HG03378 (cell line): ENCODE results near the gene AEBP1.
"Not testable (repeated sequence)": the region's sequence is repeated elsewhere in the genome, so short reads cannot be mapped to it uniquely, and the experiment has no call there.

Source experiments
- ATAC-seq: cut with Tn5 transposase; IDR thresholded peaks from one replicate; pipeline ENCODE4 v1.9.1; 2021; ENCODE audit warnings: mild to moderate bottlenecking, moderate library complexity; ENCODE audit not compliant: unreplicated experiment

Gene AEBP1

DNA sequence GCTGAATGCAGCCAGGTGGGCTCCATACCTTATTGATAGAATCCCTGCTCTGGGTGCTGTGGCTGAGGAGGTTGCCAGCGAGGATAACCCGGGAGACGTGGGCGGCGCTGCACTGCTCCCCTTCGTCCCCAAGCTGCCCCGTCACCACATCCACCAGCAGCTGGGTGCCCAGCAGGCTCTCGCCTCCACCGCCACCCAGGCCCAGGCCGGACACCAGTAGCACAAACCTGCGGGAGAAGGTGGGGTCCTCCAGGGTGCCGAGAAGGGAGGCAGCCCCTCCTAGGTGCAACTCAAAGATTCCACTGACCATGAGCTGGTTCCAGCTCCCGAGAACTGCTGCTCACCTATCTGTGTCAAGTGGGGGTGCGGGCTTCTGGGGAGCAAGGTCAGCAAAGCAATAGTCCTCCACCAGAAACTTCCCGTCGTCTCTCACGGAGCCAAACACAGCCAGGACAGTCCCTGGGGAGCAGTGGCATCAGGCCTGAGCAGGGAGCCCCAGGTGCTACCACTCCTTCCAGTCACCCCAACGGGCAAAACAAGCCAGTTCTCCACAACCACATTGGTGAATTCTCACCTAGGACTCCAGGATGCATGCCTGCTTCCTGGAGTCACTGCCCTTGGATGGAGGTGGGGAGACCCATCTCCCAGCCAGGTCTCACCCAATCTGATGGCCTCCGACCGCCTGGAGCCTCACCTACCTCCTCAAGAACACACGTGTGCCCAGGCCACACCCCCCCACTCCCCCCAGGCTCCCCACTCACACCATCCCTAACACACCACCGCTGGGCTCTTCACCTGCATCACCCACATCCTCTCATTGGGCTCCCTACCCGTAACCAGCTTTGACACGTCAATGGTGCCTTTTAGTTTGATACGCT is 12.9 kb downstream of the AEBP1 start:
- ATAC-seq: no peak

DNA sequence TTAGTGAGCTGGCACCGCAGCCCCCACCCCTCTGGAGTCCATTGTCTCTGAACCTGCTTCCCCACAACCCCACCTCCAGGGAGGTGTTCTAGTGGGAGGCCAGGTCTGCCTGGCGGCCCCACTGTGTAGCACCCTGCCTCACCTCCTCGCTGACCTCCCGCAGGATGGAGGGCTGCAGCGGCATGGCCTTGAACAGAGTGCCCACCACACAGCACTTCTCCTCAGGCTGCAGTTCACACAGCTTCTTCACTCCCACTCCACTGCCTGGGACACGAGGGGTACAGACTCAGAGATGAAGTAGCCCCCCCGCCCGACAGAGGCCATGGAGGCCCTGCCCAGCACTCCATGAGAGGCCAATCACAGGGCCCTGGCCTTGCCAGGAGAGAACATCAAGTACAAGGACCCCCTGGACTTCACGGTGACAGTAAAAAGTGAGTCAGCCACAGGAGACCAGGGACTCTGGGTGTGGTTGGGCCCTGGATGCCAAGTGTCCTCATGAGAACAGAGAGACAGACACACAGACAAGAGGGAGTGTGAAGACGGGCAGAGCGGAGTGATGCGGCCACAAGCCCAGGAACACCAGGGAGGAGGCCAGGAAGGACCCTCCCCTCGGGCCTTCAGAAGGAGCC is 13.8 kb downstream of the AEBP1 start:
- ATAC-seq: no peak

DNA sequence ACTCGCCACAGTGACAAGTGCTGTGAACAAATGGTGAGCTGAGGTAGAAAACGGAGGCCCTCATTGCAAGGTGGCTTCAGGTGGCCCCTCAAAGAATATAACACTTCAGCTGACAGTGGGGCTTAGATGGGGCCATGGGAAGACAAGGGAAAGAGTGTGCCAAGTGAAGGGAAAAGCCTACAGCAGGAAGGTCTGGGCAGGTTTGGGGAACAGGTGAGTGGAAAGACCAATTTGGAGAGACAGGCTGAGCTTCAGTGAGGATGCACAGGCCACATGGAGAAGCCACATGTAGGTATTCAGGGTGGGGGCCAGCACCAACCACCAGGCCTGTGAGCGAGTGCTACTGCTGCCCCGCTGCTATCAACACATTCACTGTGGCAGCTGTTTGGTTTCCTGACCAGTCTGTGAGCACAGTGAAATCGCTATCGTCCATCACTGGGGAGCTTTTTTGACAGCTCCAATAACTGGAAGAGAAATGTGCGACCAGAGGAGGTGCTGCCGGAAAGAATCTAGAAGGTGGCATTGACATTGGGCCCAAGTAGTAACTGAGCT is 15.8 kb downstream of the AEBP1 start:
- no peak for ATAC-seq

DNA sequence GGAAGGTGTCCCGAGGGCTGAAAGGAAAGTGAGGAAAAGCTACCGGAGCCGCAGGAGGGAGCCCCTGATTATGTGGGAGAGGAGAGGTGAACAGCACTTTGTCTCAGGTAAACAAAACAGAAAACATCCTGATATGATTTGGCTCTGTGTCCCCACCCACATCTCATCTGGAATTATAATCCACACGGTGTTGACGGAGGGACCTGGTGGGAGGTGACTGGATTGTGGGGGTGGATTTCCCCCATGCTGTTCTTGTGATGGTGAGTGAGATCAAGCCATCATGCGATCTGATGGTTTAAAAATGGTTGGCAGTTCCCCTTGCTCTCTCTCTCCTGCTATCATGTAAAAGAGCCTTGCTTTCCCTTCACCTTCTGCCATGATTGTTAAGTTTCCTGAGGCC is 16.2 kb downstream of the AEBP1 start:
- no peak for ATAC-seq

DNA sequence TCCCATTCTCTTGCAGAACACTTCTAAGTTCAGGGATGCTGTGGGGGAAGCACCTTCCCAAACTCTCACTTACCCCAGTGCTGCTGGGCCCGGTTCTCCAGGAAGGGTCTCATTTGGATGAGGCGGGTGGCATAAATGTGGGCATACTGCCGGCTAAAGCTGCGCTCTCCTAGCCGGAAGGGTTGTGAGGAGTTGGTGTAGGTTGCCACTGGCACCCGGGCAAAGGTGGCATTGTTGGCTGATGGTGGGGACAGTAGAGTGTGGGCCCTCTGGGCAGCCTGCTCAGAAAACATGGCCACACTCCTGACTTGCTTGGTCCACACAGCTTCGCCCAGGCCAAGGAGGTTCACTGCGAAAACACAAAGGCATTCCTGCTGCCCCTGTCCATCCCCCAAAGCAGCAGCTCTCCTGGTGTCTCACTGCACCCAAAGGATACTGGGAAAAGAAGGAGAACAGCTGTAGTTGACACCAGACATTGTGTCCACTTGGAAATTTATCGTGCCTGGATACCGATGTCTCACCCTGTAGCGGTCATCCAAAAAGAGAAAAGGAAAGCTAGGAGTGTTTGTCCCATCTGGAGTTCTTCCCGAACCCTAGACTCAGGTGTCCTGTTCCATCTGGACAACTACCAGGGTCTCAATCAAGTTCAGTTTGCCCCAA is 17.7 kb downstream of the AEBP1 start:
- ATAC-seq: no peak

DNA sequence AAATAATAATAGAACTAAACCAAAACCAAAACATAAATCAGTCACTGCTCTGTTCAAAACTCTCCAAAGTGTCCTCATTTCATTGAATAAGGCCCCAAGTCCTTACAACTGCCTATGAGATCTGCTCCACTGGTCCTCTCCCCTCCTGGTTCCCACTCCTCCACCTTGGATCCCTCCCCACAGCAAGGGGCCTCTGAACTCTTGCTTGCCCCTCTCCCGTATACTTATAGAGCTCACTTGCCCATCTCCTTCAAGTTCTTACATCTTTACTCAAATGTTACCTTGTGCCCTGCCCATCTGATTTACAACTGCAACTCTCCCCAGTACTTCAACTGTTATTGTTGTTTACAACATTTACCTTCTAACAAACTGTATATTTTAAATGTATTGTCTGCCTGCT is 18.4 kb downstream of the AEBP1 start:
- no peak for ATAC-seq

DNA sequence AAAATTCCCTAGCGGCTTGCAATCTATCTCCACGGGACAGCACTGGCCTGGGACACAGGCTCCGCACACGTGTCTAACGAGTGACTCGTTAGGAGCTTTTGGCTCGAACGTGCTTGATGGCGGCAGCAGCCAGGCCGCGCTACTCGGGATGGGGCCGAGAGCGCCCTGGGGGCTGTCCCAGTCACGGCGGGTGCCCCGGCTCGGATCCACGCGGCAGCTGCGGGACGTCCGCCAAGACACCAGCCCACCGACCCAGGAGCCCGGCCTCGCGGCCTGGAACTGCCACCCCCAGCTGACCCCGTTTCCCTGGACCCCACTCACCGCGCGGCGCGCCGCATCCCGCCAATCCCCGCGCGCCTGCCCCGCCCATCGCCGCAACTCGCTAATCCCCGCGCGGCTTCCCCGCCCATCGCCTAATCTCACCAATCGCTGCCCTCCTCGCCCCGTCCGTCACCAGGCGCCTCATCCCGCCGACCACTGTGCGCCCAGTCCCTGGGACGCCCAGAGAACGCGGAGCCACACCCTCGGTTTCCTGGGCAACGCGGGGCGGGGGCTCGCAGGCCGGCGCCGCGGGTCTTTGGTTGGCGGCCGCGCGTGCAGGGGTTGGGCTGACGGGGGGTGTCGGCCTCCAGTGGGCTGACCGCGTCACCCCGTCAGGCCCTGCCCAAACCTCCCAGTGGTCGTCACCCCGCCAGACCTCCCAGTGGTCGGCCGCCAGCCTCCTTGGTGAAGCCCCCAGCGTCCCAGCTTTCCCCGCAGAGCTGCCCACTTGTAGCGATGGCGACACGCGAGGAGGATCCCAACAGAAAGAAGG is 19.3 kb downstream of the AEBP1 start, which contains the start of gene POLD2:
Gene POLD2 (minus strand): TSS at position 359 of the 814 bp plus-strand sequence. CDS start 1,495 bp downstream, outside the sequence.
- ATAC-seq: peak; percentile 86

DNA sequence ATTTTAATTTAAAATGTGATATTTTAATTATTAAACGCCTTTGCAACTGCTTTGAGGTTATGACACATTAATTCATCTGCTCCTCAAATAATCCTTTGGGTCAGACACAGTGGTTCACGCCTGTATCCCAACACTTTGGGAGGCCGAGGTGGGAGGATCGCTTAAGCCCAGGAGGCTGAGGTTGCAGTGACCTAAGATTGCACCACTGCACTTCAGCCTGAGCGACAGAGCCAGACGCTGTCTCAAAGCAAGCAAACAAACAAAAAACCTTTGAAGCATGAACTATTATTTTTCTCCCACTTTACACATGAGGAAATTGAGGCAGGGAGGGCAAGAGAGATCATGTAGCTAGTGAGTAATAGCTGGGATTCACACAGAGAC is 20.7 kb downstream of the AEBP1 start:
- no peak for ATAC-seq

DNA sequence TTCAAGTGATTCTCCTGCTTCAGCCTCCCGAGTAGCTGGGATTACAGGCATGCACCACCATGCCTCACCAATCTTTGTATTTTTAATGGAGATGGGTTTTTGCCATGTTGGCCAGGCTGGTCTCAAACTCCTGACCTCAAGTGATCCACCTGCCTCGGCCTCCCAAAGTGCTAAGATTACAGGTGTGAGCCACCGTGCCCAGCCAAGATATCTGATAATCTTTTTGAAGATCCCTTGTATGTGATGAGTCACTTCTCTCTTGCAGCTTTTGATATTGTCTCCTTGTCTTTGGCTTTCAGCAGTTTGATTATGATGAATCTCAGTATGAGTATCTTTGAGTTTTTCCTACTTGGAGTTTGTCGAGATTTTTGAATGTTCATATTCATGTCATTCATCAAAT is 22.4 kb downstream of the AEBP1 start:
- ATAC-seq: not testable (repeated sequence)

DNA sequence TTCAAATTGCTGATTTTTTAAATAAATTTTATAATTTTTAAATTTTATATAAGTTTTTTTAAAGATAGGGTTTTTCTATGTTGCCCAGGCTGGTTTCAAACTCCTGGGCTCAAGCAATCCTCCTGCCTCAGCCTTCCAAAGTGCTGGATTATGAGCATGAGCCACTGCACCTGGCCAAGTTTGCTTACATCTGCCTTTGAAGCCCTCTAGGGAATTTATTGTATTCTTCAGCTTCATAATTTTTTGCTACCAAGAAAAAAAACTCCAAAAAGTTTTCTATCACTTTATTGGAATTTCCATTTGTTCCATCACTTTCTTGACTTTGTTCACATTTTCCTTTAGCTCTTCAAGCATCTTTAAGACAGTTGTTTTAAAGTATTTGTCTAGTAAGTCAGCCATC is 23.0 kb downstream of the AEBP1 start:
- no peak for ATAC-seq

DNA sequence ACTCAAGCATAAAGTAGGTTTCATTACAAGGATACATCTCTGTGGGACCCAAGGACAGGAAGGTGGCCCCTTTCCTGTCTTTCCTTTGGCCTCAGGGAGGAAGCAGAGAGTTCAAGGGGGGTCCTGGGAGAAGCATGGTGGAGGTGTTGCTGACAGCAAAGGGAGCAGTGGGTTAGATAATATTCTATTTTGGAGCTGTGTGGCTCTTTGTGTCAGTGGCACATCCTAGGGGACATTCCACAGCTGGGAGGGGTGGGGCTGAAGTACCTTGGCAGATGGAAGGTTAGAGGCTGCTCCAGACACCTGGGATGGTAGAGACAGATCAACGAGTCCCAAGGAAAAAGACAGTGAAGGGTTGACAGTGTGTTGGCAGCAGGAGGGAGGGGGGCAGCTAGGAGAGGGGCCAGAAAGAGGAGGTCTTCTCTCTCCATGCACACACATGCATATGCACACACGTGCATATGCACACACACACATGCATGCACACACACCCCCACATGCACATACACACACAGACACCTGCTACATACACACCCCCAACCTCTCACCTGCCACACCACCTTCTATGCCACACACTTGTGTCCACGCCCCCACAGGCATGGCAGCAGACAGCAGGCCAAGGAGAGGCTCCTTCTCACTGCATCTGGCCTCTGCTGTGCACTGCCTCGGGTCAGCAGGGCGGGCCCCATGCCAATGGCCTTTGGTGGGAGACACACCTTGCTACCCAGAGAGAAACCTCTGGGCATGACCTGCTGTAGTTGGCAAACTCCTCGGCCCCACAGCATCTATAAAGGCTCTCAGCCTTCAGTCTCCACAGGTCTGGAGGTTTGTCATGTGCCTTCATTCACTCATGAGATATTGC is 24.8 kb downstream of the AEBP1 start:
- no peak for ATAC-seq

DNA sequence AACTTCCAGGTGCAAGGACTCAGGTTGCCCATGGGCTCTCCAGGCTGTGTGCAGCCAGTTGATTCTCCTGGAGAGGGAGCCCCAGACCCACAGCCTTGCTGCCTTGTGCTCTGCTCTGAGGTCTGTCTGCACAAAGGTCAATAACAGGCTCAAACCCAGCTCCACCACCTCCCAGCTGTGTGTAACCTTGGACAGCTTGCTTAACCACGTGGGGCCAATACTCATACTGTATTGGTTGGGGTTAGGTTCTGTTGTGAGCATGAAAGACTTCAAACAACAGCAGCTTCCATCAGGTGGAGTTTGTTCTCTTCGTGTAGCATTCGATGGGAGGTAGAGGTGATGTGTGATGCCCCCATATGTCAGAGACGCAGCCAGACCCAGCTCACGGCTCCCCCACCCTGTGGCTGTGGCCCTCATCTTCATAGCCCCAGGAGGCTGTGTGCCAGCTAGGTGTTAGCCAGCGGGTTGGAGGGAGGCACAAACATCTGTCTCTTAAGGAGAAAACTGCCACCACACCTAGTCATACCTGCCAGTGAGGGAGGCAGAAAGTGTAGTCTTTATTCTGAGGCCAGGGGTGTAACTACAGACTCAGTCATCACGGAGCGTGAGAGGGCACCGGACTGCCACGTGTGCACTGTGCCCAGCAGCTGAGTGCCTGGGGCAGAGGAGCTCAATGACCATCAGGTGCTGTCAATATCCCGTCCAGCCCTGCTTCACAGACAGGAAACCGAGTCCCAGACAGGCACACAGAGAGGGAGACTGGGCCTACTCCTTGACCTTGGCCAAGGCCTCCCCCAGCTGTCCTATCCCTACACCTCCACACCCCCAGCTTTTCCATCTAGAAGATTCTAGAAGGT is 27.3 kb downstream of the AEBP1 start:
- no peak for ATAC-seq

DNA sequence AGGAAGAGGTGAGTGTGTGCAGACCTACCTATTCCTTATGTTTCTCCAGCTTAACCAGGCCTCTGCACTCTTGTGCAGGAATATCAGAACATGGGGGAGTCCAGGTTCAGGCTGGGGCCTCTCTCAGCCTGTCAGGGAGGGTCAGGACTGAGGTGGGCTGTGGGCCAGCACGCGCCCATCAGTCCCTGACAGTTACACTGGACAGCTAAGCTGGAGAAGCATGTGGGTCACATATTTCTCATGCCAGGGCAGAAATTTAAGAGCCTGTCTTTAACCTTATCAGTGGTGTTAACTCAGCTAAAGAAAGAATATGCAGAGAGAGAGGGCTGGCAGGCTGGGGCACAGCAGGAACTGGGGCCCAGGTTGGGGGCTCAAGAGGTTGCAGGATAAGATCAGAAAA is 27.9 kb downstream of the AEBP1 start:
- no peak for ATAC-seq

DNA sequence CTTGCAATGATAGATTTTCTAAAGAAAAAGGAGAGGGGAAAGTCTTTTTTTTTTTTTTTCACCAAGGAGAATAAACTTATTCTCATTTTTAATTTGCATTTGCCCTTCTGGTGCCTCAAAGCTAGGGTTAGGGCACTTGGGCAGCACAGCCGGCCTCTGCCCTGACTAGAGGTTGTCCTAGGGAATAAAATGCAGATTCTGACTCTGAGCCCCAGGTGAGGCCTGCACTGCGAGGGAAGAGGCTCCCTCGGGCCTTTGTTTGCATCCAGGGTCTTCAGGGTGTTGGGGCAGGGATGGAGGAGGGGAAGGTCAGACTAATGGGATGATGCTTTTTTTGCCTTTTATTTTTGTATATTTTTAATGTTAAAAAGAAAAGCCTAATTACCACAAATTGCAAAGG is 29.1 kb downstream of the AEBP1 start:
- no peak for ATAC-seq

DNA sequence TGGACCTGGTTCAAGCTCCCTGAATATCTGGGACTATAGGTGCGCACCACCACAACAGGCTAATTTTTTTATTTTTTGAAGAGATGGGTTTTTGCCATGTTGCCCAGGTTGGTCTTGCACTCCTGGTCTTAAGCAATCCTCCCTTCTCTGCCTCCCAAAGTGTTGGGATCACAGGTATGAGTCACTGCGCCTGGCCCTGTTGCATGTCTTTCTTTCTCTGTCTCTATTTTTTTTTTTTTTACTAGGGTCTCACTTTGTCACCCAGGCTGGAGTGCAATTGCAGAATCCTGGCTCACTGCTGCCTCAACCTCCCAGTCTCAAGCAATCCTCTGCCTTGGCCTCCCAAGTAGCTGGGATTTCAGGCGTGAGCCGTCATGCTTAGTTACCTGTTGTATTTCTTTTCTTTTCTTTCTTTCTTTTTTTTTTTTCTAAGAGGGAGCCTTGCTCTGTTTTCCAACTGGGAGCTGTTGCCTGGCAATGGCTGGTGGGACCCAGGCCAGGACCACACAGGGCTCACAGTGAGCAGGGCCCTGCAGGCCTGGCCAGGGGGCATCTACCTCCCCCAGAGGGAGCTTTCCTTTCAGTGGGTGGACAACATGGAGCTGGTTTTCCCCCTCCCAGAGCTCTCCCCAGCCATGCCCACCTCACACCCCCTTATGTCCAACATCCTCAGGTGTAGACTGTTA is 30.9 kb downstream of the AEBP1 start:
- ATAC-seq: no peak

DNA sequence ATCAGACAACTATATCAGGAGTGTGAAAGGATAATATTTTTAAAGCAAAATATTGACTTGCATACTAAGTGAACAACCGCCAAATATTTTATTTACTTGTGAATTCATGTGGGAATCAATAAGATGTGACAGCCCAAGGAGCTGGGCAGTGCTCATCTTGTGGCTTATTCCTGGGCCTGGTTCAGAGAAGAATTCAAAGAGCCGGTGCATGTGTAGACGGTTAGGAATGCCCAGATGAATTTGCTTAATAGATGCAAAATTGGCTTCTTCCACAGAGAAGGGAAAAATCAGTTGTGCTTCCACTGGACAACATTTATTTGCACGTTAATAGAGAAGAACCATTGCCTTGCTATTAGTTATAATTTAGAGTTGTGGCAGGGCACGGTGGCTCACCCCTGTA is 32.6 kb downstream of the AEBP1 start:
- no peak for ATAC-seq

DNA sequence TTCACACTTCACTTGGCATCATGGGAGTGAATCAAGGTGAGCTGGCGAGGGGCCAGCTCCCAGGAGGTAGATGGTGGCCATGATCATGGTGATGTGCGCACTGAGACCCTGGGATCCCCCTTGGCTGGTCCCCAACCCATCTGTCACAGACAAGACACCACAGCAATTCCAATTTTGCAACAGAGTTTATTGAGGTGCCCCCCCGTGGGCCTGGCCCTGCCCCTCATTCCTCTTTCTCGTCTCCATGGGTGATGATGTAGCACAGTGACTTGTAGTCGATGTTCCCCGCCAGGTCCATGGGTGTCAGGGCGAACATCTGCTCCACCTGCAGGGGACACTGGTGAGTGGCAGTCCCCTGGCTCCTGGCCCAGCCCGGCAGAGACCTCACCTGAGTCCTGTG is 34.6 kb downstream of the AEBP1 start:
- no peak for ATAC-seq

DNA sequence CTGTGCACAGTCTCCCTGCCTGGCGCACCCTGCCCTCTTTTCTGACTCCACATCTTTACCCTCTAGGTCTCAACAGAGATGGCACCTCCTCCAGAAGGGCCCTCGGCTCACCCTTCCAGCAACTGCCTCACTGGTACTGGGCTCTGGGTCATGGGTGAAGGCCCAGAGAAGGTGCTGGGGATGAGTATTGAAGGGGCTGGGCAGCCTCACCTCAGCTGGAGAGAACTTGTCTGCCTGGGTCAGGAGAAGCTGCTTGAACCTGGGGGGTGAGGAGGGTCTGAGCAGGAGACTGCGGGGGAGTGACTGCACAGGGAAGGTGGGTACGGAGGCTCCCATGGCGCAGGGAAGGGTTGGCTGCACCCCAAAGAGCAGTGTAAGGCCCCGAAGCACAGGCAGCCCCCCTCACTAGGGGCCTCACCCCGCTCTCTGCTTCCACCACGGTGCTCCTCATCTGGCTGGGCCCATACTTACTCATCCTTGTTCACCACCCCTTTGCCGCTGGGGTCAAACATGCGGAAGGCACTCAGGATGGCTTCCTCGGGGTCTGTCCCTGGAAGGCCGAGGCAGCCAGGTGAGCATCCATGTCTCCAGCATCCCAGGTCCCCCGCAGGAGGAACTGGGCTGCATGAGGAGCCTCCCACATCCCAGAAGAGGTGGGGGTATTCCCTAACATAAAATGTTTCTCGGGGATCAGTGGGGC is 35.3 kb downstream of the AEBP1 start:
- no peak for ATAC-seq
